Stimulated activated CD4-positive, alpha-beta T cell treated with anti-CD3 and anti-CD28 coated beads, Interleukin-12 subunit alpha, Interleukin-12 subunit beta, amount 100 ng/mL, for 24 hours (primary cell): ENCODE measurements around the gene OLAH.

Source experiments
- DNase-seq, 2 experiments: peaks; one replicate each; pipeline ENCODE4 v3.0.0-alpha.2; 2020; ENCODE audit warnings: low read depth in 2 of 2

The OLAH gene

DNA sequence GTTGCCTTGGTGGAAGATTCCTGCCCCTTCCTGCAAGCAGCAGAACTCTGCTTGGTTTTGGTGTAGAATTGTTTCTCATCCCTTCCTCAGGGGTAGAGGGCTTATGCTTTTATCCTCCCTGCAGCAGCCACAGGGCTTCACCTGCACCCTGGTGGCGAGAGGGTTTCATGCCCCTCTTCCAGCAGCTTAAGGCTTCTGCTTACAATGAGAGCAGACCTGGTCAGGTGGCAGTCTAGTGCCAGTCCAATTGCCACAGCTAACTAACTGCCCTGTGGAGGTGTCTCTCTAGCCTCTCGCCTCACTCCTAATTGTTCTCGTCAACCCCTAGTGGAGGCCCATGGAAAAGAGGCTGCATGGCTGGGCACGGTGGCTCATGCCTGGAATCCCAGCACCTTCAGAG is 25.5 kb downstream of the OLAH start:
- DNase-seq, result no peak

DNA sequence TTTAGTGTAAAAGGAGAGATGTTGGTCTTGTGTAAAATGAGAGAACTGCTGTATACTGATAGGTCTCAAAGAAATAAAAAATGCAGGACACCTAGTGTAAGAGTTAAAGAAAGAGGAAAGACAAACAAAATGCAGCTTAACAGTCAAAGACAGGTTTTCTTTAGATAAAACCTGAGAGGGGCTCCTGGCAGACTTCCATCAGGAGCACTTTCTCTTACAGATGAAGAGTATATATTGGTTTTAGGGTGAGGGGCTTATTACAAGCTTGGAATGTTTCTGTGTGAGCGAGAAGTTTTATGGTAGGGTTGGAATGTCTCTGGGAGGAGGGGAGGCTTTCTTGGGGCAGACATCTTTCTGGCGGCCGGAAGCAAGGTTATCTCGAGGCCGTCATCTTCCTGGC is 28.6 kb downstream of the OLAH start:
- DNase-seq, result no peak

DNA sequence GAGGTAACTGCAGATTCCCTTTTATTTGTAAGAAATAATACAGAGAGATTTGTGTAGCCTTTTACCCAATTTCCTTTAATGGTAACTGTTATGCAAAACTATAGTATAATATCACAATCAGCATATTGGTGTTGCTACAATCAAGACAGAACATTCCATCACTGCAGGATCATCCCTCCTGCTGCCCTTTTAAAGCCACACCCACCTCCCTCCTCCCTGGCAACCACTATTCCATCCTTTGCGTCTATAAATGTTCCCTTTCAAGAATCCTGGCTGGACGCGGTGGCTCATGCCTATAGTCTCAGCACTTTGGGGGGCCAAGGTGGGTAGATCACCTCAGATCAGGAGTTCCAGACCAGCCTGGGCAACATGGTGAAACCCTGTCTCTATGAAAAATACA is 31.7 kb downstream of the OLAH start:
- DNase-seq, result no peak

DNA sequence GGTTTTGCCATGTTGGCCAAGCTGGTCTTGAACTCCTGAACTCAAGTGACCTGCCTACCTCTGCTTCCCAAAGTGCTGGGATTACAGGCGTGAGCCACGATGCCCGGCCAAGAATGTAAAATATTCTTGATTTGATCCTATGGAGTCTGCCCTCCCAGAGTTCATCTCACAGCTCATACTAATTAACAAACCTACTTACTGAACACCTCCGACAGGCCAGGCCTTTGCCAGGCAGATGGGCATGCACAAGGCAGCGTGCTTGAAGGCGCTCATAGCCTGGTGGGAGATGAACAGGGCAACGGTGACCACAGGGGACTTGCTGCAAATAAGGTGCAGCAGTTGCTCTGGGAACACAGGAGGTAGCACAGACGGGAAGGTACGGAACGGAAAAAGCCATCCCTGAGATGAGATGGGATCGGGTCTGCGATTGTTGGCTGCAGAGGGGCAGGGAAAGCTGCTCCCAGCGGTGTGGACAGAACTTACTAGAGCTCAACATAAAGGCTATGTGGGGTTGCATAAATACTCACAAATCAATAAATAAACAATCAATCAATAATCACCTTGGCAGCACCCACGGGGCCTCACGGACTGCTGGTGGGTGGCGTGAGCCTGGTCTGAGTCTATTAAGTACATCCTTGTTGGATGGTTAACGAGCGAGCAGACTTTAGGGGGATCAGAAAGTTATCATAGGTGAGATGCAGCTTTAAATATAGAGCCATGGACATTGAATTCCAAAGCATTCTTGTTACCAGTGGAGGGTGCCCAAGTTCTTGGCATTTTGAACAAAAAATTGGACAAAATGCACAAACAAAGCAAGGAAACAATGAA is 40.1 kb downstream of the OLAH start:
- DNase-seq, result no peak

DNA sequence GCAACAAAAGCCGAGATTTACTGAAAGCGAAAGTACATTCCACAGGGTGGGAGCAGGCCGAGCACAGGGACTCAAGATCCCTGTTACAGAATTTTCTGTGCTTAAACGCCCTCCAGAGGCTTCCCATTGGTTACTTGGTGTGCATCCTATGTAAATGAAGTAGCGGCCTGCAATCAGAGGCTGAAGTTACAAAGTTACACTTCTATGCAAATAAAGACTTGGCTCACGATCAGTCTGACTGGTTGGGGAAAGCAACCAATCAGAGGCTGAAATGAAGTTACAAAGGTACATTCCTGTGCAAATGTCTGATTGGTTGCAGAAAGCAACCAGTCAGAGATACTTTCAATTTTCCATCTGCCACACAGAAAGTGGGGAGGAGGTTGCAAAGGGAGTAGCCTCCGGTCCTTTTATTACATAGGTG is 40.8 kb downstream of the OLAH start:
- DNase-seq, result no peak

DNA sequence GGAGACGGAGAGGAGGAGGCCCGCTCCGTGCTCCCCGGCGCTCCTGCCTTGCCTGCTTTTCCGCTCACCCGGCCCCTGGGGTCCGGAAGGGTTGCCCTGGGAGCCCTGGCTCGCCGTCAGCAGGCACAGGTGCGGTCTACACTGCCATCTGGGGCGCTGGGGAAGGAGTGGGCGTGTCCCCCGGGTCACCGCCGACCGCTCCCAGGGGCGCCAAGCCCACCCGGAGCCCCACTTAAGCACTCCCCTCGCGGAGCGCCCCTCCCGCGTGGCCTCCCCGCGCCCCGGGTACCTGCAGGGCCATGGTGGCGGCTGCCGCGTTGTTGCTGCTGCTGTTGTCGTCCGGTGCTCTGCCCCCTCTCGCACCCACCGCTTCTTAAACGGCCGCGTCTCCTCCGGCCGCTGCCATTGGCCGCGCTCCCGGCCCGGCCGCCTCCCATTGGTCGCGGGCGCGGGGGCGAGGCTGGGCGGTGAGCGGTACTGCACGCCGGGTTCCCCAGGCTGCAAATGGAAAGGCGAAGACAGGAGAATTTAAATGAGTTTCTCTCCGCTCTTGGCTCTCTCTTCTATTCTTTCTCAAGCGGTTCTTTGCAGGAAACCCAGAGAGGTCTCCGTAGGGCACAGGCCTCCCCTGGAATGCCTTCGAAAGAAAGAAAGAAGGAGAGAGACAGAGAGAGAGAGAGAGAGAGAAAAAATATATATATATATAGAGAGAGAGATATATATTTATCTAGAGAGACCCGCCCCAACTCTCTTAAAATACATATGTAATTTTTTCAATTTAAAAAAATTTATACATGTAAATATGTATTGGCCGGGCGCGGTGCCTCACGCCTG is 44.9 kb downstream of the OLAH start, which contains the start of gene ACBD7:
Gene ACBD7, minus strand, starts transcription at position 349 of the 834 bp plus-strand sequence. Its CDS starts 48 bp downstream, at position 301.
- peak; percentile 54 to 77 for DNase-seq

DNA sequence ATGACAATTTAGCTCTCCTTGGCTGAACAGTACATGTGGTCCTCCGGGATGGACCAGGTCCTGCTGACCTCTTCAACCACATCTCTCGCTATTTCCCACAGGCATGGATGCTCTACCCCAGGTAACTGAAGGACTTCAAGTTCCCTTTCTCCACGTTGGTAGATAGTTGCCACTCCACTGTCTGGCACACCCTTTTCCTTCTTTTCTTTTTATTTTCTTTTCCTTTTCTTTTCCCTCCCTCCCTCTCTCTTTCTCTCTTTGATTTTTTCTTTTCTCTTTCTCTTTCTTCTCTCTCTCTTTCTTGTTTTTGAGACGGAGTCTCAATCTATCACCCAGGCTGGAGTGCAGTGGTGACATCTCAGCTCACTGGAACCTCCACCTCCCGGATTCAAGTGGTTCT is 47.7 kb downstream of the OLAH start:
- DNase-seq, result no peak

DNA sequence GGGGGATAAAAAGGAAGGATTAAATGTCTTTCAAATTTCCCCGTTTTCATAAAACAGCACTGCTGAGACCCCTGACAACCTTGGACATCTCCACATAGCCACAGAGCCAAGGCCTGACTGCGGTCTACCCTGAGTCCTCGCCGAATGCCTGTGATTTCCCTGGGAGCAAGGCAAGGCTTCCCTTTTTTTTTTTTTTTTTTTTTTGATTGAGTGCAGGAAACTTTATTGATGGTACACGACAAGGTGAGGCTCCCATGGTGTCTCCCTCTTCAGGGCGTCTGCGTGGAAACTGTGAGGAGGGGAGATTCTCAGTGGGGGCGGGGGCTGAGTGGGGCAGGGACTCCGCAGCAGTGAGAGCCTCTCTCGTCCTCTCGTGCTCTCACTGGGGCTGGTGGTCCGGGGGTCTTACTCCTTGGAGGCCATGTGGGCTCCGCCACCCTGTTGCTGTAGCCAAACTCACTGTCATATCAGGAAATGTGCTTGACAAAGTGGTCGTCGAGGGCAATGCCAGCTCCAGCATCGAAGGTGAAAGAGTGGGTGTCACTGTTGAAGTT is 49.2 kb downstream of the OLAH start:
- no peak for DNase-seq

DNA sequence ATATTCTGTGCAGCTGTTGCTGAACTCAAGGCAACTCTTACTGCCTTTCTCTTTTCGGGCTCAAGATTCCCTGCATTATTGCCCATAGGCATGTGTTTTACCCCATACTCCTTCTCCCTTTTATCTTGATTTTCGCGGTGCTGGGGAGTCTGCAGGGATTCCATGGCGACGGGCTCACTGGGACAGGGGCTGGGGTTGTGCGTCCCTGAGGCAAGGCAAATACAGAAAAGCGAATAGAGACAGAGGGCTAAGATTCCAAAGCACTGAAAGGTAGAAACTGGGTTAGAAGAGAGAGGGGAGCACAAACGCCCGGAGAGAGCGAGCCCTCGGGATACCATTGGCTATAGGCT is 52.9 kb downstream of the OLAH start:
- DNase-seq, result no peak

DNA sequence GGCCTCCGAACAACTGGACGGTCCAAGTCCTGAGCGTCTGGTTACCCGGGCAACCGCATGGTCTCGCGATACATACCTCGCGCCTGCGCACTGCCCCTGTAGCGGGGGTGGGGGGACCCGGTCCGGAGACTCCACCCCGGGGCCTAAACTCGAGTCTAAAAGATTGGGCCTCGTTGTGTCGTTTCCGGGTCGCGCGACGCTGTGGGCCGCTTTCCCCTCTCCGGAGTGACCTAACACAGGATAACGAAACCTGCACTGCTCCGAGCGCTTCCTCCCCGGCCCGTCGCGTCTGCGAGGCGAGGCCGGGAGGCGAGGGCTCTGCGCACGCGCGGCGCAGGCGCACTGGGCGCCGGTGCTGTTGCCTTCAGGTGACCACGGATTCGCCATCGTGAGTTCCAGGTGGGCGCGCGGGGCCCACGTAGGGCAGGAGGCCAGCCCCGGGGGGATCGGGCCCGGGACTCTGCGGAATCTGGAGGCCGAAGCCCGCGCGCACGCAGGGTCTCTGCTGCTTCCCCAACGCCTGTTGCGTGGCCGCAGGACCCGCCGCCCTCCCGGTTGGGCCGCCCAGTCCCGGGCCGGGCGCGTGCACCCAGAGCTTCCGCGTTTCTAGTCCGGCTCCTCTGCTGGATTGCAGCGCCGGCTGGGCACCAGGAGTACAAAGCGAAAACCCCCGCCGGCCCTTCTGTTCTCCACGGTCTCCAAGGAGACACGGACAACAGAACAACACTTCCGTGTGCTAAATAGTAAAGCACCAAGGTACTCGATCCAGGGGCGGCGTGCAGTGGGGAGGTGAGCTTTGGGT is 53.5 kb downstream of the OLAH start, which contains the start of gene RPP38:
Gene RPP38, plus strand, starts transcription at position 345 of the 802 bp plus-strand sequence. CDS start 5,960 bp downstream, outside the sequence.
- peak; percentile 93 to 95 for DNase-seq

DNA sequence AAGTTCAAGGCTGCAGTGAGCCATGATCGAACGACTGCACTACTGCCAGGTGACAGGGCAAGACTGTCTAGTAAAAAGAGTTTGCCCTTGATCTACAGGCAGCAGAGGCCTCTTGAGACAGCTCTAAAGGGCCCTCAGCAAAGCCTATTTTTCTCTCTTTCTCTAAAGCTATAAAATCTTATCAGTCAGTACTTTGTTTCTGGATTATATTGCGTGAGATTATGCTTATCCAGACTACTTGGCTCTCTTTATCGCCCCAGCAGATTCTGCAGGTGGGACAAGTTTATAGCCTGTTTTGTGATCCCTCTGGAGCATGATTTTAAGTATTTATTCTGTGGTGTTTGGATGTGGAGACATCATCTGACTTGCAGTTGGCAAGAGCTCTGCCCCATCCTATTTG is 56.1 kb downstream of the OLAH start:
- no peak for DNase-seq

DNA sequence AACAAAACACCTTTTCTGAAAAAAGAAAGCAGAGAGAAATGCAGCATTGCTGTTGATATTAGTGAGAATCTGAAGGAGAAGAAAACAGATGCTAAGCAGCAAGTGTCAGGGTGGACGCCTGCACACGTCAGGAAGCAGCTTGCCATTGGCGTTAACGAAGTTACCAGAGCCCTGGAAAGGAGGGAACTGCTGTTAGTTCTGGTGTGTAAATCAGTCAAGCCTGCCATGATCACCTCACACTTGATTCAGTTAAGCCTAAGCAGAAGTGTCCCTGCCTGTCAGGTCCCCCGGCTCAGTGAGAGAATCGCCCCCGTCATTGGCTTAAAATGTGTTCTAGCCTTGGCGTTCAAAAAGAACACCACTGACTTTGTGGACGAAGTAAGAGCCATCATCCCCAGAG is 59.8 kb downstream of the OLAH start:
- no peak for DNase-seq

DNA sequence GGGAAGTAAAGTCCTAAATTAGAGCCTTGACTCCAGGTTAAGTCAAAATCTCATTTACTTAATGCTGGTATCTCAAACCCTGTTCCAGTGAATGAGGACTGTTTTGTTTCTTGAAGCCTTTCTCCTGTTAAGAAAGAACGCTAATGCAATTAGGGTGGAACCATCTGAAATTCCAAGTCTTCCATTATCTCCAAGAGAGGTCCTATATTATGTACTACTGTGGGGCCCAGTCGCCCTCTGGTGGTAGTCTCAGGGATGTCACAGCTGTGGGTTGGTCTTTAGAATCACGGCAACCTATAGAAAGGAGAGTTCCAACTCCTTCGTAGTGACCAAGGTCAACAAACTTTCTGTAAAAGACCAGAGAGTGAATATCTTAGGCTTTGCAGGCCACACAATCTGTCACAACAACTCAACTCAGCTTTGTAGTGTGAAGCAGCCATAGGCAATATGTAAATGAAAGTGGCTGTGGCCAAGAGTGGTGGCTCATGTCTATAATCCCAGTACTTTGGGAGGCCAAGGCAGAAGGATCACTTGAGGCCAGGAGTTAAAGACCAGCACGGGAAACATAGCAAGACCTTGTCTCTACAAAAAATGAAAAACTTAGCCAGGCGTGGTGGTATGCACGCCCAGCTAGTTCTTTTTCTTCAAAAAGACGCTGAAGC is 62.7 kb downstream of the OLAH start:
- peak; percentile 37 to 65 for DNase-seq

DNA sequence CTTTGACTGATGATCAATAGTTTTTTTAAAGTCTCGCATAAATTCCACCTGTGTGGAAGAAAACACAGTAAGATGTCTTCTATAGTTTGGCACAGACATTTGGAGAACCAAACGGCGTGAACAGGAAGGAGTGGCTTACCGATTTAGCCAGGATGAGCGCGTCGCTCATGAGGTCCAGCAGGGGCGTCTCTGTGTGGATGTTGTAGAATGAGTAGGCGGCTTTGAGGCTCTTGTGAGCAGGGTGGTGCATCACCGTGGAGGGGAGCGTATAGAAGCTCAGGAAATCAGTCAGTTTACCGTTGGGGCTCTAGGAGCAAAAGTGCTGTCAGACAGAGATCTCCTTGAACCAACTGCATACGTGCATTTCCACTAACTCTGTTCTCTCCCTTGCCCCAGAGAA is 68.9 kb downstream of the OLAH start:
- no peak for DNase-seq

DNA sequence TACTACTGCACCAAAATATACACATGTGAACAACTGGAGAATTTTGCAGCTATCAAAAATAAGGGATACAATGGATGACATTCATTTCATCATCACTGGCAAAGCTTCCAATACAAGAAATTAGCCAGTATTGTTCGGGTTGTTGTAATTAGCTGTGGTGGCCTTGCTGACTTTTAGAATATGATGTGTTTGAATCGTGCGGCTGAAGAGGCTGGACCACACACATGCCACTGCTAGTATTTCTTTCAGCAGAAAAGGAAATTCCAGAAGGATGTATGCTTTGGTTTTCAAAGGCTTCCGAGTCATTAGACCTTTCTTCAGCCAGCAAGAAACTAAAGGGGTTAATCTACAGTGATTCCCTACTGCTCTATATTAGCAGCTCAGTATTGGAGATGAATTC is 70.0 kb downstream of the OLAH start:
- no peak for DNase-seq

DNA sequence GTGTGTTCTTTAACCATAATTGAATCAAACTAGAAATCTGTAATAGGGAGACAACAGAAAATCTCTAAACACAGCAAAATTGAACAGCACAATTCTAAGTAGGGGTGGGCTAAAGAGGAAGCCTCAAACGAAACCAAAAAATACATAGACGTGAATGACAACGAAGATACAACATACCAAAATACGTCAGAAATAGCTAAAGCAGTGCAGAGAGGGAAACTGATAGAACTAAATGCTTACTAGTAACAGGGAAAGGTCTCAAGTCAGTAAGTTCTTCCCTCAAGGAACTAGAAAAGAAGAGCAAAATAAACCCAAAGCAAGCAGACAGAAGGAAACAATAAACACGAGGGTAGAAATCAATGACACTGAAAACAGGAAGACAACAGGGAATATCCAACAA is 72.5 kb downstream of the OLAH start:
- no peak for DNase-seq

DNA sequence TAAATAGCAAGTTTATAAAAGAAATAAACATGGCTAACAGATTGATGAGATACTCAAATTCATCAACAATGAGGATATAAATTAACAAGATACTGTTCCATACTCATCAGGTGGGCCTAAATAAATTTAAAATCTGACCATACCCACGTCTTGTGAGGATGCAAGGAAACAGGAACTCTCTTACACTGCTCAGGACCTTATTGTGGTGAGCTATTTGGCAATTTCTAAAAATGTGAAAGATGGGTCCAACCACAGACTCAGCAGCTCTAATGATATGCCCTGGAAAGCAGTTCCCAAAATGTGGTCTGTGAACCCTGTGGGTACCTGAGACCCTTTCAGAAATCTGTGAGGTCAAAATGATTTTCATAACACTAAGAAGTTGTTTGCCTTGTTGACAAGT is 74.9 kb downstream of the OLAH start:
- no peak for DNase-seq

DNA sequence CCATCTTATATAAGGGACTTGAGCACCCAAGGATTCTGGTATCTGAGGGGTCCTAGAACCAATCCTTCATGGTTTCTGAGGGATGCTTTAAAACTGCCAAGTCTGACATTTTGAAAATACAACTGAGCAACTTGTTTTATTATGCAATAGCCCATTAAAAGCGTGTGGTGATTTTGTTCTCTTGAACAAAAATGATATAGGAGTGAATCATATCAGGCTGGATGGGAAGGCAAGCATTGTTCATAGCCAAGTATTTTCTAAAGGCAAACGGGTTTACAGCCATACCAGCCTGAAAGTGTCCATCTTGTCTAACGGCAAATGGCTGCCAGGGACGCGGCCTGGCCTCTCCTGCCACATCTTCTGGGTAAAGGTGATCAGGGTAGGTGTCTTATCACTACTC is 76.8 kb downstream of the OLAH start:
- DNase-seq, result no peak

DNA sequence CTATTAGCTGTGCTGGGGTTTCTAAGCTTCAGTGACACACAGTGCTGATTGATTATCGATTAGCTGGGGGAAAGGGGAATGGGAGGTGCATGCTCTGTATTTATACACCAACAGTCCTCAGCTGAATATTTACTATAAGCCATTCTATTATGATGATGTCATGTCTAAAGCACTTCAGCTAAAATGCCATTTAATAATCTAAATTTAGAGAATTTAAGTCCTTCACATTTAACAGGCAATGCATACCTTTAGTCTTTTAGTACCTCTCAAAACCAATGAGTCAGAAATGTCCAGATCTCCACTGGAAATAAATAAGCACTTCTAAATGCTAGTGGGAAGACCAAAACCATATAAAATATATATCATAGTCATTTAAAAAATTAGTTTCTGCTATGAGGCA is 78.0 kb downstream of the OLAH start:
- no peak for DNase-seq

DNA sequence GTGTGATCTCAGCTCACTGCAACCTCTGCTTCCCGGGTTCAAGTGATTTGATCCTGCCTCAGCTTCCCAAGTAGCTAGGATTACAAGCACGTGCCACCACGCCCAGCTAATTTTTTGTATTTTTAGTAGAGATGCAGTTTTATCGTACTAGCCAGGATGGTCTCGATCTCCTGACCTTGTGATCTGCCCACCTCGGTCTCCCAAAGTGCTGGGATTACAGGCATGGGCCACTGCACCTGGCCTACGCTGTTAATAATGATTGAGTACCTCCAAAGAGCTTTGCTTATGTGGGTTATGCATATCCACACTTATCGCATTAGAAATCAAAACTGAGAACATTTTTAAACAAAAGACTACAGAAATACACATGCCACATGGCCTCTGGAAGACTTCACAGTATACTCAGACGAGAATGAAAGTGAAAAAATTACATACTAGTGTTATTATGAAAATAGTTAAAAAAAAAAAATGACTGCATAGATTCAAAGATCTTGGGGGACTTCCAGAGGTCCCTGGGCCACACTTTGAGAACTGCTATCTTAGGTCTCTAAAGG is 78.8 kb downstream of the OLAH start:
- DNase-seq, result no peak
